Measurements from ENCODE around the gene SCD5. TPM values are rescaled to one million over a fixed set of nuclear protein-coding genes. Genes with fewer than 3 reads are reported as not detected.

The SCD5 gene
- total and polyA plus RNA-seq, 4 donors, result 2.6 to 11.5 (median 5.2) TPM

DNA sequence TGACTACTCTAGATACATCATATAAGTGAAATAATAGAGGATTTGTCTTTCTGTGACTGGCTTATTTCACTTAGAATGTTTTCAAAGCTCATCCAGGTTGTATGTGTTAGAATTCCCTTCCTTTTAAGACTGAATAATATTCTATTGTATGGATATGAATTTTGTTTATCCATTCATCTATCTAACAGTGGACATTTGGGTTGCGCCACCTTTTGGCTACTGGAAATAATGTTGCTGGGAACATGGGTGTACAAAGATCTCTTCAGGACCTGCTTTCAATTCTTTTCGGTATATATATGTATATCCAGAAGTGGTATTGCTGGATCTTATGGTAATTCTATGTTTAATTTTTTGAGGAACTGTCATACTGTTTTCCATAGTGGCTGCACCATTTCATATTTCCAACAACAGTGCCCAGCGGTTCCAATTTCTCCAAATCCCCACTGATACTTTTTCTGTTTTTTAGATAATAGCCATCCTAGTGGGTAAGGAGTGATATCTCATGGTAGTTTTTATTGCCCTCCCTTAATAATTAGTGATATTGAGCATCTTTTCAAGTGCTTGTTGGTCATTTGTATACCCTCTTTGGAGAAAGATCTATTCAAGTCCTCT is 3.4 kb upstream of the SCD5 start:
- Histone ChIP-seq H3K36me3 (ENCODE audit: control insufficient read depth in 1 of 2, insufficient read depth in 2 of 2, low read length in 1 of 2) (no peaks in the 10 kb centered on the region), H3K4me1 (ENCODE audit: control insufficient read depth in 1 of 2, insufficient read depth in 2 of 2, low read length in 2 of 2) (peaks cover 0 to 2% of the 10 kb centered on the region in 2 donors), H3K27ac (ENCODE audit: low read depth in 1 of 2, low read length in 2 of 2) (no peak overlapping the region), H3K27me3 (ENCODE audit: control insufficient read depth in 1 of 2, insufficient read depth in 2 of 2, low read length in 1 of 2) (no peaks in the 10 kb centered on the region), H3K4me3 (ENCODE audit: low read length in 2 of 2) (no peak overlapping the region), H3K9me3 (ENCODE audit: control insufficient read depth, low read length) (no peaks in the 10 kb centered on the region)
- 57 to 63% methylated on average over 3 of the region's 3 CpGs for WGBS, 2 donors
- no peak for DNase-seq
- intact Hi-C loops (cut with DNase I), result loop anchor here in 1 of 2 donors (10.0 kb wide), 1 partner anchor 337 kb away; no protein-coding TSS in a partner anchor
- ATAC-seq (ENCODE audit: low FRiP score), result no peak

DNA sequence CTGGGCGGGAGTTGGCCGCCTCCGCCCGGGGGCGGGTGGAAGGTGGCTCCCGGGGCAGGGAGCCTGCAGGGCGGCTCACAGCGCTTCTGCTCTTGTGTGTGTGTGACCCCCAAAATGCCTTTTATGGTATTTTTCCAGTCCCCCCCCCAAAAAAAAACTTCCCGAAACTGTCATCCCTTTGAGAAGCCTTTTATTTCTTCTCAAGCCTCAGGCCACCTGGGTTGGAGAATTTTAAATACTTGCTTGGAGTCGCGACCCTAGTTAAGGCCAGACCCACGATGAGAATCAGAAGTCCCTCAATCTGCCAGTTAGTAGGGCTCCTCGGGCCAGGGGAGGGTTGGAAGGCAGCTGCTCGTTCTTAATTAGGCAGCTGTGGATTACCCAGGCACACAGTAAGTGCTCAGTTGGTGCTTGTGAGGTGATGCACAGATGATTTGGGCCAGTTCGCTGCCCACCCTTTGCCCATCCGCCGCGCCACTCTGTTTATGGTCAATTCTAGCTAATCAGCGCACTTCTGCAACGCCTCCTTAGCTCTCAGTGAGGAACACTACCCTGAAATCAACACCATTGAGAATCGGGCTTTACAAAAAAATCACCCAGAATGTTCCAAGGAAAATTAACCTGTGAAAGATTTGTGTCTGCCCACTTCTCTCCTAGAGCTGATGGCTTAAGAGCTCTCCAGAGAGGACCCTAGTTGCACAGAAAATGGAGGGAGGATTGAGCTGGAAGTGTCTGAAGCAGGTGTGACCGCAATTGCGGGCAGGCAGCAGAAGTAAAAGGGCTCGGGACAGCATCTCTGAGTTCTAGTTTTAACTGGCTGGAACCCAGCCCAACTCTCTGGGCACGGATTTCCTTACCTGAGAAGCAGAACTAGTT is 648 bp upstream of the SCD5 start:
- peak; percentile 26 for ATAC-seq (ENCODE audit: low FRiP score)

DNA sequence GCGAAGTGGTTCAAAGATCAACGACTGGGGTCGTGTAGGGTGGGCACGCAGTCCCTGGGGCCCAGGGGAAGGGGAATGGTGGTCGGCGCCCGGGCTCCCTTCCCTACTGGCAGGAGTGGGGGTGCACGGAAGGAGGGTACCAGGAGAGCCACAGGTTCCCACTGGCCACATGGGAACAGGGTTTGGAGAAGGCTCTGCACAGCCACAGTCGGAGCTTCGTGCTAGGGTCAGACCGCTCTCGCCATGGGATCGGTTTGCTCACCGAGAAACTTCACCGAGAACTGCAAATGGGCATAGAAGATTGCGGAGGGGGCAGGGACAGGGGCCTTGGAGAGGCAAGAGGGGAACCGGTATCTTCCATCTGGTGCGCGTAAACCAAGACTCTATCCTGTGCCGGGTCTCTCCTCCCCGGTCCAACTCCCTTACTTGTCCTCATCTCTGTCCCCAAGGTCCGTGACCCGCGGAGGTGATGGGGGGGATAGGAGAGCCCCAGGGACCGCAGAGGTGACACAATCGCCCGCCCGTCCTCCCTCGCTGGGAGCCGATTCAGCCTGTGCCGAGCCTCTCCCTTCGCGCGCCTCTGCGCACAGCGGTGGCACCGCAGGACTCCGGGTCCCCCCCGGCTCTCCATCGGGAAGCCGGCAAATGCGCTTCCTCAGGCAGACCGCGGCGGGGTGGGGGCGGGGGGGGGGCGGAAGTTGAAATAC is 1.0 kb downstream of the SCD5 start:
- H3K4me3 ChIP-seq (ENCODE audit: low read length in 2 of 2), result peak overlapping the region; percentile 70 to 75
- 7 to 9% methylated on average over 41 to 47 of the region's 47 CpGs for WGBS, 2 donors
- no peaks in the 10 kb centered on the region for H3K36me3 ChIP-seq (ENCODE audit: control insufficient read depth in 1 of 2, insufficient read depth in 2 of 2, low read length in 1 of 2)
- DNase-seq (peak; percentile 49 to 82), ATAC-seq (ENCODE audit: low FRiP score) (peak; percentile 37)
- no peak overlapping the region for H3K27ac ChIP-seq (ENCODE audit: low read depth in 1 of 2, low read length in 2 of 2)
- no peaks in the 10 kb centered on the region for H3K27me3 ChIP-seq (ENCODE audit: control insufficient read depth in 1 of 2, insufficient read depth in 2 of 2, low read length in 1 of 2)
- peaks cover 0 to 2% of the 10 kb centered on the region in 2 donors for H3K4me1 ChIP-seq (ENCODE audit: control insufficient read depth in 1 of 2, insufficient read depth in 2 of 2, low read length in 2 of 2)
- no peaks in the 10 kb centered on the region for H3K9me3 ChIP-seq (ENCODE audit: control insufficient read depth, low read length)
- intact Hi-C loops (cut with DNase I), result loop anchor here in 1 of 2 donors (2.0 to 5.0 kb wide), 3 partner anchors 45 to 335 kb away; no protein-coding TSS in a partner anchor

More for the DNA sequence above, 648 bp upstream of the SCD5 start:
- Histone ChIP-seq H3K36me3 (ENCODE audit: control insufficient read depth in 1 of 2, insufficient read depth in 2 of 2, low read length in 1 of 2) (no peaks in the 10 kb centered on the region), H3K27ac (ENCODE audit: low read depth in 1 of 2, low read length in 2 of 2) (no peak overlapping the region), H3K9me3 (ENCODE audit: control insufficient read depth, low read length) (no peaks in the 10 kb centered on the region), H3K4me3 (ENCODE audit: low read length in 2 of 2) (peak overlapping the region; percentile 70 to 75), H3K4me1 (ENCODE audit: control insufficient read depth in 1 of 2, insufficient read depth in 2 of 2, low read length in 2 of 2) (peaks cover 0 to 2% of the 10 kb centered on the region in 2 donors), H3K27me3 (ENCODE audit: control insufficient read depth in 1 of 2, insufficient read depth in 2 of 2, low read length in 1 of 2) (no peaks in the 10 kb centered on the region)
- WGBS, 2 donors, result 4% methylated on average over 24 to 25 of the region's 25 CpGs
- intact Hi-C loops (cut with DNase I), result loop anchor here in 1 of 2 donors (2.0 to 5.0 kb wide), 3 partner anchors 47 to 337 kb away; no protein-coding TSS in a partner anchor
- DNase-seq, result no peak

DNA sequence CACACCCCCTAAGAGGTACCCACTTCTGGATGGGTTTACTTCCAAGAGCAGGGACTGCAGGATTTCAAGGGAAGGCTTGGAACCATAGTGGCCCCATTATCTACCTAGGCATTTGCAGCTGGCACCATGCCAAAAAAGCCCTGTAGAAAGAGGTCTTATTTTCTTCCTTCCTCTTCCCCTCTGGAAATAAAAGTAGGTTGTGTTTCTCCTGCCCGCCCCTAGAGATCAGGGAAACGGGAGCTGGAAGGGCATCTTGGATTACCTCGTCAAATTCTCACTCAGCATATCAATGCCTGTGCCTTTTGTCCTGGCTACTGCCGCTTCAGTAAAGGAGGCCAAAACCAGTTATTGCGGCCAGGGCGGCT is 1.6 kb downstream of the SCD5 start:
- Histone ChIP-seq H3K4me1 (ENCODE audit: control insufficient read depth in 1 of 2, insufficient read depth in 2 of 2, low read length in 2 of 2) (peaks cover 0 to 2% of the 10 kb centered on the region in 2 donors), H3K9me3 (ENCODE audit: control insufficient read depth, low read length) (no peaks in the 10 kb centered on the region), H3K36me3 (ENCODE audit: control insufficient read depth in 1 of 2, insufficient read depth in 2 of 2, low read length in 1 of 2) (no peaks in the 10 kb centered on the region), H3K4me3 (ENCODE audit: low read length in 2 of 2) (no peak overlapping the region), H3K27me3 (ENCODE audit: control insufficient read depth in 1 of 2, insufficient read depth in 2 of 2, low read length in 1 of 2) (no peaks in the 10 kb centered on the region), H3K27ac (ENCODE audit: low read depth in 1 of 2, low read length in 2 of 2) (no peak overlapping the region)
- DNase-seq (no peak), ATAC-seq (ENCODE audit: low FRiP score) (no peak)
- intact Hi-C loops (cut with DNase I), result loop anchor here in 1 of 2 donors (5.0 kb wide), 2 partner anchors 45 to 335 kb away; no protein-coding TSS in a partner anchor
- WGBS, 2 donors, result 64 to 75% methylated on average over 6 of the region's 6 CpGs

DNA sequence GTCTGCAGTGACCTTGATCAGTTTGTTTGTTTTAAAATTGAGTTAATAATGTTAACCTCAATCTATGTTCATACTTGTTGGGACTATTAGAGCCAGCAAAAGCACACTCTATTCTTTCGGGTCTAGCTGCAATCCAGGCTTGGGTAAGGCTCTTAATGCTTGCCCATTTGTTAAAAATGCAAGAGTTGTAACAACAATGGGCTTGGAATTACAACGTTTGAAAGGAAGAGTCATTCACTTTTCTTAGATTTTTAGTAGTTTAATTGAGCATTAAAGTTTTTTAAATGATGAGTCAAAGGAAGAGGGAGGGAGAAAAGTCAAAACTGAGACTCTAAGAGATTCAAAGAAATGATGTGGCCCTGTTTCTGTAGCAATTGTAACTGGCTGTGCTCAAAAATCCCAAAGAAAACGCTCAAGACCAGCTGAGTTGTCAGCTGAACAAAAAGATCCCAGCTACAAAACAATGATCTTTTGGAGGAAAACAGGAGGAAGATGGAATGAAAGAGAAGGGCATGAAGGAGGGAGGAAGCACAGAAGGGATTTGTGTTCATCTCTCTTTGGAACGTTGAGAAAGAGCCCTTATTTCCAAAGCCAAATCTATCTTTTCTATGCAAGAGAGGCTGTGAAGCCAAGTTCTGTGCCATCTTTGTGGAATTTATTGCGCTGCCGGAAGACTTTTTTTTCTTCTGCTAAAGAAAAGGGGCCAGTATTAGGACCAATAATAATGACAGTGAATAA is 5.5 kb downstream of the SCD5 start:
- 56 to 58% methylated on average over 6 of the region's 6 CpGs for WGBS, 2 donors
- no peak for DNase-seq
- Histone ChIP-seq H3K27me3 (ENCODE audit: control insufficient read depth in 1 of 2, insufficient read depth in 2 of 2, low read length in 1 of 2) (no peaks in the 10 kb centered on the region), H3K9me3 (ENCODE audit: control insufficient read depth, low read length) (no peaks in the 10 kb centered on the region), H3K4me3 (ENCODE audit: low read length in 2 of 2) (no peak overlapping the region), H3K4me1 (ENCODE audit: control insufficient read depth in 1 of 2, insufficient read depth in 2 of 2, low read length in 2 of 2) (no peaks in the 10 kb centered on the region), H3K36me3 (ENCODE audit: control insufficient read depth in 1 of 2, insufficient read depth in 2 of 2, low read length in 1 of 2) (no peaks in the 10 kb centered on the region), H3K27ac (ENCODE audit: low read depth in 1 of 2, low read length in 2 of 2) (no peak overlapping the region)
- intact Hi-C loops (cut with DNase I), result no loop called here
- ATAC-seq (ENCODE audit: low FRiP score), result no peak

DNA sequence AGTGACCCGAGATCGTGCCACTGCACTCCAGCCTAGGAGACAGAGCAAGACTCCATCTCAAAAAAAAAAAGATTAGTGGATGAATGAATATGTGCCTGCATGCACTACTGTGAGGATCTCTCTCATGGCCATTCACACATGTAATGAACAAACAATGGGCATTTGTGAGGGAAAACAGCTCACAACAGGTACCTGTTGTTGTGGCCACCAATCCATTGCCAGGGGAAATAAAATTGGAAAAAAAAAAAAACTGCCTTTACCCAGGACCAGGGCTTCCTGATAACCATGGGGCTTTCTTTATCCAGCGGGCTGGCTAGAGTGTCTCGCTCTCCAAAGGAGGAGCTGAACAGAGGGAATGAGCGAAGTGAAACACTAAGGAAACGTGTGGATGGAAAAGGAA is 7.4 kb downstream of the SCD5 start:
- no peak for DNase-seq
- H3K4me1 ChIP-seq (ENCODE audit: control insufficient read depth in 1 of 2, insufficient read depth in 2 of 2, low read length in 2 of 2), result no peaks in the 10 kb centered on the region
- WGBS, 2 donors, result 96 to 98% methylated on average over 6 of the region's 6 CpGs
- H3K36me3 ChIP-seq (ENCODE audit: control insufficient read depth in 1 of 2, insufficient read depth in 2 of 2, low read length in 1 of 2), result no peaks in the 10 kb centered on the region
- no peak overlapping the region for H3K27ac ChIP-seq (ENCODE audit: low read depth in 1 of 2, low read length in 2 of 2)
- no peaks in the 10 kb centered on the region for H3K27me3 ChIP-seq (ENCODE audit: control insufficient read depth in 1 of 2, insufficient read depth in 2 of 2, low read length in 1 of 2)
- ATAC-seq (ENCODE audit: low FRiP score), result no peak
- intact Hi-C loops (cut with DNase I), result no loop called here
- H3K9me3 ChIP-seq (ENCODE audit: control insufficient read depth, low read length), result no peaks in the 10 kb centered on the region
- no peak overlapping the region for H3K4me3 ChIP-seq (ENCODE audit: low read length in 2 of 2)

DNA sequence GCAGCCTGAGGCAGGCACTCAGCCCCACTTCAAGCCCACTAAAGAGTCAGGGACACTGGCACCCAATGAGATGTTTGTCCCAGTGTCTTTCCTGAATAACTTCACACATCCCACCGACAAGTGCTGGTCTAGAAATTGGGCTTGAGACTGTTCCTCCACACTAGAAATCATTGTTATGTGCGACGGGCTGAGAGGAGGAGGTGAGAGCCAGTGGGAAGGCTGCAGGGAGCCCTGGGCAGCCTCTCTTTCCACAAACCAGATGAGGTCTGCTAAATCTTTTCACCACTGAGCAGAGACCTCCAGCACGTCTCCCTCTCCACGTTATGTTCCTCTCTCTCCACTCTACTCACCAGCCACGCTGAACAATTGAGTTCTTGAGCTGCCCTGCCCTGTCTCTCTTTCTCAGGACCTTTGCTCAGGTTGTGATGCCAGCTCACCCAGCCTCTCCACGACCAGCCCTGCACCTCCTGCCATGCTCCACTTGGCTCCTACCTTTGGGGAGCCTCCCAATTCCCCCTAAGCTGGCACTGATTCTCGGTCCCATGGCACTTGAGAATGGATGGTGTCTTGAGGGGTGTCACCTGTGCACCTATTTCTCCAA is 8.4 kb downstream of the SCD5 start:
- Histone ChIP-seq H3K4me3 (ENCODE audit: low read length in 2 of 2) (no peak overlapping the region), H3K36me3 (ENCODE audit: control insufficient read depth in 1 of 2, insufficient read depth in 2 of 2, low read length in 1 of 2) (no peaks in the 10 kb centered on the region), H3K4me1 (ENCODE audit: control insufficient read depth in 1 of 2, insufficient read depth in 2 of 2, low read length in 2 of 2) (no peaks in the 10 kb centered on the region), H3K27me3 (ENCODE audit: control insufficient read depth in 1 of 2, insufficient read depth in 2 of 2, low read length in 1 of 2) (no peaks in the 10 kb centered on the region), H3K9me3 (ENCODE audit: control insufficient read depth, low read length) (no peaks in the 10 kb centered on the region), H3K27ac (ENCODE audit: low read depth in 1 of 2, low read length in 2 of 2) (no peak overlapping the region)
- WGBS, 2 donors, result 86 to 88% methylated on average over 8 of the region's 8 CpGs
- no peak for DNase-seq
- no peak for ATAC-seq (ENCODE audit: low FRiP score)
- intact Hi-C loops (cut with DNase I), result no loop called here

All from aorta (tissue), 5 donors.